ENCODE data around the gene RNF114. TPM values are rescaled to one million over a fixed set of nuclear protein-coding genes. Genes with fewer than 3 reads are reported as not detected.

Gene RNF114
- total and polyA plus RNA-seq, 2 donors (not counting 3 experiments of a cell fraction or from before 2014, with no cell fraction given): 45.8 to 81.7 TPM

GRCh38 chr20:49887251-49888211 lies 48.7 kb upstream of the RNF114 start:
- H3K36me3 ChIP-seq (ENCODE audit: control insufficient read depth in 2 of 2, extremely low read depth in 1 of 2, insufficient read depth in 2 of 2, low read length in 2 of 2): peaks cover 0 to 13% of the 10 kb centered on the region in 2 experiments
- no peaks in the 10 kb centered on the region for H3K9me1 ChIP-seq (replicated peaks; ENCODE audit: control insufficient read depth, extremely low read depth, insufficient read depth, low read length)
- H3K4me1 ChIP-seq (ENCODE audit: control insufficient read depth, extremely low read depth, insufficient read depth, low read length): peaks cover 20% of the 10 kb centered on the region
- H3K79me2 ChIP-seq (ENCODE audit: control insufficient read depth, insufficient read depth, low read length): no peaks in the 10 kb centered on the region
- H3K27me3 ChIP-seq (ENCODE audit: control insufficient read depth in 2 of 2, insufficient read depth in 2 of 2, low read length in 2 of 2): no peaks in the 10 kb centered on the region
- intact Hi-C loops (cut with micrococcal nuclease) (loop anchor here (1.0 kb wide), 2 partner anchors 276 to 346 kb away; no protein-coding TSS in a partner anchor), dilution Hi-C loops (cut with MboI; ENCODE audit: extremely low pct_ligation_motif_present, low sequenced_read_pairs) (no loop called here)
- no peaks in the 10 kb centered on the region for H3K9me3 ChIP-seq (replicated peaks; ENCODE audit: control insufficient read depth, insufficient read depth, low read length)
- FAIRE-seq (no peak), DNase-seq (ENCODE audit: low read depth, low spot score) (no peak)
- no peaks in the 10 kb centered on the region for H4K20me1 ChIP-seq (replicated peaks; ENCODE audit: control insufficient read depth, extremely low read depth, insufficient read depth, low read length)
- no peak overlapping the region for H3K27ac ChIP-seq (ENCODE audit: insufficient read depth, low read depth, low read length)
- CTCF ChIA-PET: interaction anchor here (0.6 to 6.6 kb wide), 29 partner anchors 9 to 502 kb away, joined by 3 to 69 read pairs (median 6); no protein-coding TSS in a partner anchor
- TF ChIP-seq FOS (IDR thresholded peaks at IDR 0.05; ENCODE audit: borderline replicate concordance, insufficient read depth, low read length) (no peak), JUN (IDR thresholded peaks at IDR 0.05; ENCODE audit: borderline replicate concordance, insufficient read depth, insufficient read length, low read depth) (no peak), MAX (IDR thresholded peaks at IDR 0.05; ENCODE audit: insufficient read depth, insufficient read length) (no peak), CTCF (IDR thresholded peaks at IDR 0.05; ENCODE audit: extremely low read depth in 1 of 2, insufficient read depth in 1 of 2, low read depth in 1 of 2, low read length in 2 of 2) (no peak), POLR2A (IDR thresholded peaks at IDR 0.05; ENCODE audit: low read depth, low read length) (no peak), EZH2 (IDR thresholded peaks at IDR 0.05; ENCODE audit: borderline replicate concordance, low read depth, low read length, severe bottlenecking) (no peak), MYC (IDR thresholded peaks at IDR 0.05; ENCODE audit: low read depth, low read length) (no peak), GATA2 (IDR thresholded peaks at IDR 0.05; ENCODE audit: insufficient read depth, insufficient read length, low read depth, low read length) (no peak), POLR2AphosphoS5 (IDR thresholded peaks at IDR 0.05; ENCODE audit: insufficient read depth, low read depth, low read length) (no peak)
- H3K9ac ChIP-seq (replicated peaks; ENCODE audit: extremely low read depth, insufficient read depth, low read length): no peak overlapping the region
- no TSS peak for BruUV-seq (replicated peaks)
- POLR2A ChIA-PET: no interaction called here
- H2AFZ ChIP-seq (ENCODE audit: low read depth, low read length): no peak overlapping the region
- H3K4me2 ChIP-seq (ENCODE audit: insufficient read depth, low read length): no peak overlapping the region
- H3K4me3 ChIP-seq (replicated peaks in 1 of 3; ENCODE audit: insufficient read depth in 1 of 3, low read depth in 1 of 3, low read length in 3 of 3): no peak overlapping the region

Data from endothelial cell of umbilical vein (primary cell).